OCI-LY3 (cell line): ENCODE data around the gene SYT11.
"Not testable (repeated sequence)": the region's sequence is repeated elsewhere in the genome, so short reads cannot be mapped to it uniquely, and the experiment has no call there.

ENCODE experiments used
- H2AFZ ChIP-seq: fragments of 200-600, 300-600 bp; shearing (Covaris generic); 2 replicates; pipeline ENCODE4 v1.6.0; 2014; ENCODE audit warnings: antibody characterized with exemption, low read depth, low read length
- H3K27ac ChIP-seq: fragments of 200-600, 300-600 bp; sonication (generic); 2 replicates; pipeline ENCODE4 v1.5.1; 2014; ENCODE audit warnings: mild to moderate bottlenecking, low read length, moderate library complexity, mixed read lengths
- H3K27me3 ChIP-seq: fragments of 200-600, 300-600 bp; sonication (generic); 2 replicates; pipeline ENCODE4 v1.6.1; 2014; ENCODE audit warnings: low read depth, low read length, mixed read lengths
- H3K36me3 ChIP-seq: fragments of 200-600, 300-600 bp; sonication (generic); replicated peaks from 2 replicates; pipeline ENCODE3; 2014; ENCODE audit warnings: low read depth, low read length, mixed read lengths
- H3K4me1 ChIP-seq: fragments of 300-600, 200-600 bp; sonication (generic); 2 replicates; pipeline ENCODE4 v1.6.1; 2014; ENCODE audit warnings: low read length, mixed read lengths
- H3K4me2 ChIP-seq: fragments of 200-600, 300-600 bp; sonication (generic); 2 replicates; pipeline ENCODE4 v1.6.1; 2014; ENCODE audit warnings: low read length, mixed read lengths
- H3K4me3 ChIP-seq: fragments of 300-600, 200-600 bp; sonication (generic); 2 replicates; pipeline ENCODE4 v1.5.1; 2014; ENCODE audit warnings: antibody characterized with exemption, mild to moderate bottlenecking, low read length, moderate library complexity
- H3K79me2 ChIP-seq: fragments of 300-600, 200-600 bp; shearing (Covaris generic); 2 replicates; pipeline ENCODE4 v1.6.1; 2014; ENCODE audit warnings: mild to moderate bottlenecking, low read length, mixed read lengths
- H3K9ac ChIP-seq: fragments of 300-600, 200-600 bp; shearing (Covaris generic); 2 replicates; pipeline ENCODE4 v1.6.0; 2014; ENCODE audit warnings: mild to moderate bottlenecking, low read length, moderate library complexity
- H3K9me3 ChIP-seq: fragments of 200-600, 300-600 bp; shearing (Covaris generic); 2 replicates; pipeline ENCODE4 v1.6.1; 2014; ENCODE audit warnings: low read length, mixed read lengths; ENCODE audit not compliant: insufficient read depth
- H4K20me1 ChIP-seq: fragments of 200-600, 300-600 bp; sonication (generic); 2 replicates; pipeline ENCODE4 v1.6.1; 2016; ENCODE audit warnings: low read length, mixed read lengths; ENCODE audit not compliant: insufficient read depth
- CTCF ChIP-seq: fragments of 200-600, 300-600 bp; sonication (generic); IDR thresholded peaks from 2 replicates; pipeline ENCODE4 v1.5.1; 2014; ENCODE audit warnings: antibody characterized with exemption, low read length, low read depth
- EZH2phosphoT487 ChIP-seq: fragments of 200-600 bp; shearing (Covaris generic); IDR thresholded peaks from 2 replicates; pipeline ENCODE4 v1.6.1; 2018; ENCODE audit warnings: antibody characterized with exemption, mixed run types, low read depth

SYT11 gene

GRCh38 chr1:155920717-155921116 is 61.4 kb downstream of the SYT11 start:
- Histone ChIP-seq H3K4me1 (no peaks in the 10 kb centered on the region), H3K4me2 (no peak overlapping the region), H2AFZ (no peak overlapping the region), H3K9me3 (no peaks in the 10 kb centered on the region), H4K20me1 (peaks cover 6% of the 10 kb centered on the region), H3K4me3 (no peak overlapping the region), H3K27me3 (no peaks in the 10 kb centered on the region), H3K36me3 (peaks cover 76% of the 10 kb centered on the region), H3K79me2 (peaks cover 45% of the 10 kb centered on the region), H3K9ac (no peak overlapping the region), H3K27ac (no peak overlapping the region)
- TF ChIP-seq CTCF (no peak), EZH2phosphoT487 (no peak)

GRCh38 chr1:155925506-155925905 is 66.1 kb downstream of the SYT11 start:
- H3K27ac ChIP-seq, result no peak overlapping the region
- H2AFZ ChIP-seq, result no peak overlapping the region
- H3K79me2 ChIP-seq, result peaks cover 70% of the 10 kb centered on the region
- no peaks in the 10 kb centered on the region for H3K4me1 ChIP-seq
- no peaks in the 10 kb centered on the region for H3K9me3 ChIP-seq
- H3K4me3 ChIP-seq, result no peak overlapping the region
- no peaks in the 10 kb centered on the region for H3K27me3 ChIP-seq
- peaks cover 75% of the 10 kb centered on the region for H3K36me3 ChIP-seq
- no peak overlapping the region for H3K4me2 ChIP-seq
- TF ChIP-seq CTCF (no peak), EZH2phosphoT487 (no peak)
- no peak overlapping the region for H3K9ac ChIP-seq
- H4K20me1 ChIP-seq, result peaks cover 27% of the 10 kb centered on the region

- Histone ChIP-seq H3K4me1 (peaks cover 23% of the 10 kb centered on the region), H3K4me3 (no peak overlapping the region), H3K79me2 (peaks cover 78% of the 10 kb centered on the region), H3K9me3 (no peaks in the 10 kb centered on the region), H3K9ac (no peak overlapping the region), H3K27me3 (no peaks in the 10 kb centered on the region), H4K20me1 (peaks cover 46% of the 10 kb centered on the region), H3K4me2 (no peak overlapping the region), H3K36me3 (peaks cover 77% of the 10 kb centered on the region), H2AFZ (no peak overlapping the region), H3K27ac (no peak overlapping the region)
- TF ChIP-seq EZH2phosphoT487 (no peak), CTCF (no peak)
Observed at GRCh38 chr1:155929057-155929456, 69.7 kb downstream of the SYT11 start.

- not testable (repeated sequence) for H3K4me2 ChIP-seq, H3K4me3 ChIP-seq, H2AFZ ChIP-seq, H3K9ac ChIP-seq, H3K27me3 ChIP-seq, H3K27ac ChIP-seq, H3K9me3 ChIP-seq
- peaks cover 46% of the 10 kb centered on the region for H4K20me1 ChIP-seq
- peaks cover 23% of the 10 kb centered on the region for H3K4me1 ChIP-seq
- H3K36me3 ChIP-seq, result peaks cover 67% of the 10 kb centered on the region
- peaks cover 81% of the 10 kb centered on the region for H3K79me2 ChIP-seq
Observed at GRCh38 chr1:155930725-155931124, 71.4 kb downstream of the SYT11 start.
